Stimulated activated CD4-positive, alpha-beta T cell treated with anti-CD3 and anti-CD28 coated beads, TNF-alpha, amount 100 ng/mL, for 4 hours (primary cell): Measurements from ENCODE around the gene RAD50.
A peak's percentile ranks its signal among the peaks of the same experiment; 100 is the strongest.
"Not testable (repeated sequence)": the region's sequence is repeated elsewhere in the genome, so short reads cannot be mapped to it uniquely, and the experiment has no call there.

ENCODE experiments used
- DNase-seq, 3 experiments: peaks; one replicate each; pipeline ENCODE4 v3.0.0-alpha.2; 2020; ENCODE audit warnings: low read depth in 3 of 3

RAD50 gene

DNA sequence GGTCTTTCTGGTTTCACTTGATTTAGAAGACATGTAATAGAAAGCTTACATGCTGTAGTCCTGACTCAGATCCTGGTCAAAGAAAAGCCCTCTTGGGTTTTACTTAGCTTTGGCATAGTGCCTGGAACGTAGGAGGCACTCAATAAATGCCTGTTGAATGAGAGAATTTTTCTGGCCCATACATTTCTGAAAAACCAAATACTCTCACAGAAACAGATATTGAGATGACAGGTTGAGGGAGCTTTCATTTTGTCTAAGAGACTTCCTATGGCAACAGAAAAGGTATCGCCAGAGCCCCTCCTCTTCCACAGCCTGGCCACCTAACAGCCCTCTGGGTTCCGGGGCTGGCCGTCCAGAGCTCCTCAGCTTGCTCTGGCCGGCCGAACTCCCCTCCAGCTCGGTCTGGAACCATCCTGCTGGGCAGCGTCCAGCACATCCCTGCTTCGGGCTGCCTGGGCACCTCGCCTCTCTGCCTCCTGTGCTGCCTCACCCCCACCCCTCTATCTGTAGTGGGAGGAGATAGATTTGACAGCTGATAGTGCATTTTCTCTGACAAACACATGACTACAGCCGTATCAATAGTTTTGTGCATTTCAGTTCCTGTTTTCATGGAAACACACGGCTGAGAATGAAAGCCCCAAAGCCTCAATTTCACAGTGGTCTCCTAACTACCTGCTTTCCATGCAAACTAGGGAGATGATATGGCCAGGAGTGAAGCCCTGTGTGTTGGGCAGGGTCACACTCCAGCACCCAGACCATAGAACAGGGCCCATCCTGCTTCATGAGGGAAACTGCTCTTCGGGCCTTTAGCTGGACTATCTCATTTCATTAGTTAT lies 118.1 kb downstream of the RAD50 start:
- DNase-seq, result no peak

DNA sequence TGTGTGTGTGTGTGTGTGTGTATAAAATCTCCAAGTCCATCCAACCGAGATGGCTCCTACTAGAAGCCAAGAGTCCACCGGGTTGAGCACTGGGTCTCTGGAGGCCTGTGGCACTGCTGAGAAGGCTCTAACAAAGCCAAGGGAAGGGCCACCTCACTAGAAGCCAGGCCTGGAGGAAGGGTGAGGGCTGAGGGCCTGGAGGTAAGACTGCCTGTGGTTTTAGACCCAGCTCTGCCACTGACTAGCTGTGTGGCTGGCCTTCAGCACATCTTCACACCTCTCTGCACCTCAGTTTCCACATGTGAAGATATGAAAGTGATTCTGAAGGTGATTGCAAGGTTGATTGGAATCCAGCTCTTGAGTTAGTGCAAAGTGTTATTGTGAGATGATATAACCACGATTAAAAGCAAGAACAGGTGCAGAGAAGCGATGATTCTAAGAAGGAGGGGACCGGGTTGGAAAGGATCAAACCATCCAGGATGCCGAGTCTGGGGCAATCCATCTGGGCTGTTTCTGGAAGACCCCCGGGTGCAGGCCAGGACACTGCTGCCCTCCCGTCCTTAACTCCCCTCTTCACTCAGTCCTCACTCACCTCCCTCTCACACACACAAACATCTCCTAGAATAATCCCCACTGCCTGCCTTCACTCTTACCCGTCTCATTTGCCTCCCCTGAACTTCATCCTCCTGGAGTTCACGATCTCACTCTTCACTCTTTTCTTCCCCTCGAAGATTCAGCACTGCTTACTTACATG lies 119.3 kb downstream of the RAD50 start:
- DNase-seq, result no peak

DNA sequence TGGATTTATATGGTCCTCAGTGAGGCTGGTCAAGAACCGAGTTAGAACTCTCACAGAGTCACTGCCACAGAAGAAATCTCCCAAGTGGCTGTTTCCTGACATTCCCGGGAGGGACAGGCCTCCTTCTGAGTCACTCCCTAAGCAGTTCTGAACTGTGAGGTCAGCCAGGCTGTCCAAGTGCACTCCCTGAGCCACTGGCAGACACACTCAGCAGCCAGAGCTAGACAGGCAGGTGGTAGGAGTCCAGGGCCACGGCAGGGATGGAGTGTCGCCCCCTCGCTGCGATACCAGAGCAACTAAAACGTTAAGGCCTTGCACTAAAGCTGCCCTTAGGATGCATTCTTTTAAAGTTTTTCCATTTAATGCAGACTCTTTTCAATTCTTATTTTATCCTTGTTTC lies 120.4 kb downstream of the RAD50 start:
- DNase-seq, result no peak

DNA sequence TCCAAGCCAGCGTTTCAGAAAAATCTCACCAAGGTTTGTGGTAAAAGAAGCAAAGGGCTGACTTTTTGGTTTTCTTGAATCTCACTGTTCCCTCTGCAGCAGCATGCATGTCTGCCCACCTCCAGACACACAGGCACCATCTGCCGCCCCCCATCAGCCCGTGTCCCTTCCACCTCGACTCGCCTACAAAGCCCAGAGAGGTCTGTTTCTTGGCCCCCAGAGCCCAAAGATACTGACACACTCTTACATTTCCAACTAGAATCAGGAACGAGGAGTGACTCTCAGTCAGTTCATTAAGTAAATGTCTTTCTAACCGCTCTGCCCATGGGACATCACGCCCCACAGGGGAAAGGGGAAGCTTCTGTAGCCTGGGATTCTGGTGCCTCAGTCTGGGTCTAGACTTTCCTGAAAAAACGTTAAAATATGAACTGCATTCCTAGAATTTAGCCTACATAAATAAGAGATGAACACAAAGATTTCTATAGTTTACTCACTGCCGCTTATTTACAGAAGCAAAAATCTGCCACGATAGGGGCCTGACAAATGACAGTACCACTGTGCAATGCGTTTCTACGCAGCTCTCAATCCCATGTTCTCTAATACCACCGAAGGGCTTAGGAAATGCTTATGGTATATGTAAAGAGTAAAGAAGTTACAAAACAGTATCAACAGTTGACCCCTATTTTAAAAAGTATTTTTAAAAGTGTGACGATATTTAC lies 121.1 kb downstream of the RAD50 start:
- no peak for DNase-seq

DNA sequence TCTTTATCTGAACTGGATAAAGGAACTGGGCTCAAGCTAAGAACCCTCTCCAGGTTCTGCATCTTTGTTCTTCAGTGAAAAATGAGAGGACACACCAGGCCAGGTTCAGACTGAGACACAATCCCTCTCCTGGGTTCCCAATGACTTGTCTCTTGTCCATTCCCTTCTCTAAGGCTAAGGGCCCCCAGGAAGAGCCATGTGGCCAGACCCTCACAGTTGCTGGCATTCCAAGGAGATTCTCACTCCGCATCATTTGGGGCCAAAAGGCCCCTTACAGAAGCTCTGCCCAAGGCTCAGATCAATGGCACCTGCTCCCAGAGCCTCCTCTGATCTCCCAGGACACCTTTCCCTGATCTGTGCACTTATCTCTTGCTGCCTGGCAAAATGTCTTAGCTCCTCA lies 122.0 kb downstream of the RAD50 start:
- DNase-seq, result no peak

DNA sequence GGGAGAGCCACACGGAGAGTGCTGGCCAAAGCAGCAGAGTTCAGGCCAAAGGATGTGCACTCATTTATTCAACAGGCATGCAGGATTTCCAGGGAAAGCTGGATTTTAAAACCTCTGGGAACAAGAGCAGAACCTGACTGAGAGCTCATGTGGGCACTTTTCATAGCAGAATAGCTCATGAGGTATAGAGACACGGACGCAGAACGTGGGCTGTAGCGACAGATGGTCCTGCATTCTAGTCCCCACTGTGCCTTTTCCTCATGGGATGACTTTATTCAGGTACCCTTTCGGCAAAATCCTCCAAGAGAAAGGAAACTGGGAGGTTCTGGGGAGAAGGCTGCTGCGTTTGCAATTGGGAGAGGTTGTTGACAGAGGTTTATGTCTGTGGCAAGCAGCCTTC lies 122.4 kb downstream of the RAD50 start:
- no peak for DNase-seq

DNA sequence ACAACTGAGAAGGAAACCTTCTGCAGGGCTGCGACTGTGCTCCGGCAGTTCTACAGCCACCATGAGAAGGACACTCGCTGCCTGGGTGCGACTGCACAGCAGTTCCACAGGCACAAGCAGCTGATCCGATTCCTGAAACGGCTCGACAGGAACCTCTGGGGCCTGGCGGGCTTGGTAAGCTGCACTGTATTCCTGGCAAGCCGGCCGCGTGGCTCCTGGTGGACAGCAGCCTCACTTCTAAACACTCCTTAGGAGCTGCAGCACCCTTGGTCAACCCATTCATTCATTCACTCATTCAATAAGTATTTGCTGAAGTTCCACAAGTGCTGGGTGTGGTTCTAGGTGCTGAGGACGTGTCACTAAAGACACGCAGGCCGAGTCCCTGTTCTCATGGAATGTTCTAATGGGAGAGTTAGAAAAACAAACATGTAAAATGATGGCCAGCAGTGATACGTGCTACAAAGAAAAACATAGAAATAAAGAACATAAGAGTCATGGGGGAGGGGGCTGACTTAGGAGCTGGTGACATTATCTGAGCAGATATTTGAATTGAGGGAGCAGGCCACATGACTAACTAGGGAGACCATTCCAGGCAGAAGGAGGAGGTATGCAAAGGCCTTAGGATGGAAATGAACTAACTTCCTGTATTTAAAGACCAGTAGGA lies 123.1 kb downstream of the RAD50 start:
- DNase-seq, result no peak

DNA sequence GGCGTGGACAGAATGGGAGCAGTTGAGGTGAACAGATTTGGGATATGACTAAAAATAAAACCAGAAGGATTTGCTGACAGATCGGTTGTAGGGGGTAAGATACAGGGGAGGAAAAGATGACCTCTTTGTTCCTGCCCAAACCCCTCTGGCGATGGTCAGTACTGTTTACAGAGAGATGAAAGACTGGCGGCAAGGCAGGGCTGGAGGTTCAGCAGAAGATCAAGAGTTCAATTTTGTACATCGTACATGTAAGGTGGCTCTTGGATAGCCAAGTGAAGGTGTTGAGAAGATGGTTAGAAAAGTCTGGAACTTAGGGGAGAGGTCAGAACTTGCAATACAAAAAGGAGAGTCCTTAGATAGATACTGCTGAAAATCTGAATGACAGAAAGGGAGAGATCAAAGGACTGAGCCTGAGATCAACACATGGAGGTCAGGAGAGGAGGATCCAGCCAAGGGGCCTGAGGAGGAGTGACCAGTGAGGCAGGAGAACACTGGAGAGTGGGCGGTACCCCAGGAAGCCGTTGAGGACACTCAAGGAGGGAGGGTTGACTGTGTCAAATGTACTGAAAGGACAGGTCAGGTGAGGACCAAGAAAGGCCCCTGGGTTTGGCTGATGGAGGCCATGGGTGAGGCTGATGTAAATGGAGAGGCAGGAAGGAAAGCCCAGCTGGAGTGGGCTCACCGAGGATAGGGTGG lies 124.2 kb downstream of the RAD50 start:
- DNase-seq, result no peak

DNA sequence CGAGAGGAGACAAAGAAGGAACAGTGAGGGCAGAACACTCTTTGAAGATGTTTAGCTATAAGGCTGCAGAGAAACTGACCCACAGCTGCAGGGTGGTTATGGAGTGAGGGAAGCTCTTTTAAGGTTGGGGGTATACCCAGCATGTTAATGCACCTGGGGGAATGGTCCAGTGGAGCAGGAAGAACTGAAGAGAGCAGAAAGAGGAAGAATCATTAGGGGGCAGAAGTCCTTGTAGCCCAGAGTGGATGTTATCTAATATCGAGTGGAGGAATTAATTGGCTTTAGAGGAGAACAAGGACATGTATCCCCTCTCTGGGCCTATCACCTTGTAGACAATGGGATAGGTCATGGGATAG lies 124.7 kb downstream of the RAD50 start:
- no peak for DNase-seq

DNA sequence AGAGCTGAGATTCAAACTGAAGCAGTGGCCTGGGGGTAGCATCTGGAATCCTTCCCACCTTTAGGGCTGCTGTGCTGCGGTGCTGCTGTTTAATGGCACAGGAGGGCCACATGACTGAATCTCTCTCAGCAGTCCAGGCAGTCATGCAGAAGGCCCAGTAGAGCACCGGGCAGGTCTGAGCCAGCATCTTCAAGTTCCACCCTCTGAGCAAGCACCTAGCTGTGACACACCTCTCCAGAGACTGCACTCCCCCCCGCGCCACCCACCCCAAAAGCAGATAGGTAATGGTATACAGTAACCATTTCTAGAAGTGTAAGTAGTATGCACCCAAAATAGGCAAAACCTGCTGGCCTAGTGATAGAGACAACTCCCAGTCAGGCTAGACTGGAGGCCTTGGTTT lies 125.2 kb downstream of the RAD50 start:
- DNase-seq, result no peak

DNA sequence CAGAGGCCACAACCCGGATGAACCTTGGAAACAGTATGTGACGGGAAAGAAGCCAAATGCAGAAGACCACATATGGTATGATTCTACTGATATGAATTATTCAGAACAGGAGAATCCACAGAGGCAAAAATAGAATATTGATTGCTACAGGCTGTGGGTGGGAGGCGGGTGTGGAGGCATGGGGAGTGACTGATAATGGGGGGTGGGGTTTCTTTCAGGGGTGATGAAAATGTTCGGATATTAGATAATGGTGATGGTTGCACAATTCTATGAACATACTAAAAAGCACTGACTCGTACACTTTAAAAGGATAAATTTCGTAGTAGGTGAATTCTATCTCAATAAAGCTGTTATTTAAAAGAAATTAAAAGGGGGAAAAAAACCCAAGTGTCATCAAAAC lies 127.7 kb downstream of the RAD50 start:
- DNase-seq, result no peak

DNA sequence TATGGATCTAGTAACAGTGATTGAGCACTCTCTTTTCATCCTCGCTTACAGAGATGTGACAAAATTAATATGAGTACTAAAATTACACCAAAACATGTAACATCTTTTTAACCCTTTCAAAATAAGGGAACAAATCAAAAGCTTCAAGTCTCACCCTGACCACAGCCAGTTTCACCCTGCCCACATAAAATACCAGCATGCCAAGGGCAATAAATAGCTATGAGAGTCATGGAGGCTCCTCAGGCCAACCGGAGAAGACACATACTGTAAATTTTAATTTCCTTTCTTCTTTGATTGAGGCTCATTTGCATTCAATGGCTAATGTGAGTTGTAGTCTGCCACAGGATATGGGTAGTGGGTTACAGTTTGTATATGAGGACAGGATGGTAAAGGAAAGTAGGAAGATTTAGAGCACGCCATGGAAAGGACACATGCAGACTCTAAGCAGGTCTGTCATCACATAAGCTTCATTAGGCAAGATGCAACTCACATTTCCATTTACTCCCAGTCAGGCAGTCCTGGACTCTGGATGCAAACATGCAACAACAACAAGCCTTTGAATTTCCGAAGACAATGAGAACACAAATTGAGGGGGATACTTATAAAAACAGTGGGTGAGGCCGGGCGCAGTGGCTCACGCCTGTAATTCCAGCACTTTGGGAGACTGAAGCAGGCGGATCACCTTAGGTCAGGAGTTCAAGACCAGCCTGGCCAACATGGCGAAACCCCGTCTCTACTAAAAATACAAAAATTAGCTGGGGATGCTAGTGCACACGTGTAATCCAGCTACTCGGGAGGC lies 128.3 kb downstream of the RAD50 start:
- no peak for DNase-seq

DNA sequence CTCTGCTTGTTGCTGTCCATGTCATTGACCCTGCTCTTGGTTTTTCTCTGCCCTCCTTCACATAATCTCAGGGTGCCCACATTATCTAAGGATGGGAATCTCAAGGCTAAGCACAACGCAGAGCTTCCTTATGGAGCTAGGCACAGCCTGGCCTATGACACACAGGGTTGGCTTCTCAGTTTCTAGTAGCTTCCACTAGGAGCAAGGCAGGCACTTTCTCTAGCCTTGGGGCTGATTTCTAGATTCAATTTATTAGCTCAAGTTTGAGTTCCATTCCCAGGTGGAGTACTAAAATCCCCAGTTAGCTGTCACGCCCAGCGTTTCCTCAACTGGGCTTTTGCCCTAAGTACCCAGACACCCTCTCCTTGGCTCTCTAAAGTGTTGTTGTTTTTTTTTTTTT lies 129.4 kb downstream of the RAD50 start:
- no peak for DNase-seq

DNA sequence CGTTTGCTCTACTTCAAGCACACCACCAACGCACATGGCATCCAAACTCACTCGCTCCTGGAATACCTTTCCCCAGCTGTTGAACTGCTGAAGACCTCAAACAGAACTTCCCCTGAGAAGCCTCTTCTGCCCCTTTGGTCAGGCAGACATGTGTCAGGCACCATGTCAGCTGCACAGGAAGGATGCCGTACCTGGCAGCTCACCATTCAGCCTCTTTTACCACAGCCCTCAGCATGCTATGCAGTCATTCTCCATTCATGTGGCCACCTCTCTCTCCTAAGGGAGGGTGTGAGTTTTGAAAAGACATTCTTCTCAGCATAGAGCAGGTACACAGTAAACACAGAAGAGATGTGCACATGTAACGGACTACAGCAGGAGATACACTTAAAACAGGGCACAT lies 131.2 kb downstream of the RAD50 start:
- no peak for DNase-seq

DNA sequence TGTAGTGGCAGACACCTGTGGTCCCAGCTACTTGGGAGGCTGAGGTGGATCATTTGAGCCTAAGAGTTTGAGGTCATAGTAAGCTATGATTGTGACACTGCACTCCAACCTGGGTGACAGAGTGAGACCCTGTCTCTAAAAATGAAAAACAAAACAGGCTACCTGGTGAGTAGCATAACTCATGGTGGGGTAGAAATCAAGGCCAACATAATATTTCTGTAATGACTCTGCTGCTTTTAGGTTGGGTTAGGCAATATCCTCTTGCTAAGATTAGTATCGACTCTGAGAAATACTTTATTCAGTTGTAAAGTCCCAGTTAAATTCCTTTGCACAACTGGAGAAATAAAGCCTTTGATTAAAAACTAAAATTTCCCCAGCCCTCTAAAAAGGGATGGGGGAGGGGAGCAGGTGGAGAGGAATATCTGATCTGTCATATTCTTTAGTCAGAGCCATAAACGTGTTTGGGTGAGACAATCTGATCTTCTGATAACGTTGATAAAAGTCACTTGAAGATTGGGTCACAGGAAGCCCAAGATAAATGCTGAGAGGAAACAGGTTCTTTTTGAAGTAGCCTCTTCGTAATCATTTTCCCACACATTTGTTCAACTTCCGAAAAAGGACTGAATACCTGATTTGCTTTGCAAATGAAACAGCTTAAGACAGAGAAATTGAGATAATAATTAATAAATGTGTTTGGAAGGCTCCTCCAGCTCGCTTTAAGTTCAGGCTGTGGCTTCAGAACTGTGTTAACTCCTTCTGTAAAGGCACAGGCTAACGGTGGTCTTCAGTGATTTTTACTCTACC lies 132.0 kb downstream of the RAD50 start:
- DNase-seq, result peak in 1 of 3 experiments; percentile 24

DNA sequence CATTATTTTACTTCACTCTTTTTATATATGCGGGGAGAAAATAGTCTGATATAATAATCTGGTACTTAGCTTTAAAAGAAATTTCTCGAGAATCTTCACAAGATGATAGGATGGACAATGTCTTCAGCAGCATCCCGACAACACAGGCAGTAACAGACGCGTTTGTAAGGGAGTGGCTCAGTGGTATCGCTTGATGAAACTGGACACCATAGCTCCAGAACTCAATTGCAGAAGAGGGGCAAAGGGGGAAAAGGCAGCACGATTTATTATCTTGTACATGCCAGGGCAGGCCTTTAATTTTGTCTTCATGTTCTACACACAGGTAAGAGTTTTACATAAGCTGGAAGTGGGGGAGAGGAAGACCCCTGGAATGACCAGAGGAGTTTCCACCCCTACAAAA lies 132.7 kb downstream of the RAD50 start:
- DNase-seq, result no peak

DNA sequence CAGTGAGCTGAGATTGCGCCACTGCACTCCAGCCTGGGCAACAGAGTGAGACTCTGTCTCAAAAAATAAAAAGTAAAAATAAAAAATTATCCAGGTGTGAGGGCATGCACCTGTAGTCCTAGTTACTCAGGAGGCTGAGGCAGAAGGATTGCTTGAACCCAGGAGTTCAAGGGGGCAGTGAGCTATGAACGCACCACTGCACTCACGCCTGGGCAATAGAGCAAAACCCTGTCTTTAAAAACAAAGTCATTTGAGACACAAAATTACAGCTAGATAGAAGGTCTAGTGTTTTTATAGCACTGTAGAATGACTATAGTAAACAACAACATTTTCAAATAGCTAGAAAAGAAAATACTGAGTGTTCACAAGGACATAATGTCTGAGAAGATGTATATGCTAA lies 133.4 kb downstream of the RAD50 start:
- DNase-seq, result no peak

DNA sequence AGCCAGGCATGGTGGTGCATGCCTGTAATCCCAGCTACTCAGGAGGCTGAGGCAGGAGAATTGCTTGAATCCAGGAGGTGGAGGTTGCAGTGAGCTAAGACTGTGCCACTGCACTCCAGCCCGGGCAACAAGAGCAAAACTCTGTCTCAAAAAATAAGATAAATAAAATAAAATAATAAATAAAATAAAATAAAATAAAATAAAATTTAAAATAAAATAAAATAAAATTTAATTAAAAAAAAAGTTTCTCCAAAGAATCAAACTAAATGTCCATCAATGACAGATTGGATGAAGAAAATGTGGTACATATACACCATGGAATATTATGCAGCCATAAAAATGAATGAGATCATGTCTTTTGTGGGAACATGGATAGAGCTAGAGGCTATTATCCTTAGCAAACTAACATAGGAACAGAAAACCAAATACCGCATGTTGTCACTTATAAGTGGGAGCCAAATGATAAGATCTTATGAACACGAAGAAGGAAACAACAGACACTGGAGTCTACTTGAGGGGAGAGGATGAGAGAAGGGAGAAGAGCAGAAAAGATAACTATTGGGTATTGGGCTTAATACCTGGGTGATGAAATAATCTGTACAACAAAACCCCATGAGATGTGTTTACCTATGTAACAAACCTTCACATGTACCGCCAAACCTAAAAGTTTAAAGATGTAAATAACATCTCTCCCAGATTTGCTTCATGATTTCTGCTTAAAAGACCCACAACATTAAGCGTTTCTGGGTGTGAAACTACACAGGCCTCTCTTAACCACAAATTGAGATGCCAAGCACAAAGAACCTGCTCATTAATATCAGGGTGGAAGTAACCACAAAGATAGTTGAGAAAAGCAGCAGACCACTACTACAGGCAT lies 135.2 kb downstream of the RAD50 start:
- not testable (repeated sequence) for DNase-seq

DNA sequence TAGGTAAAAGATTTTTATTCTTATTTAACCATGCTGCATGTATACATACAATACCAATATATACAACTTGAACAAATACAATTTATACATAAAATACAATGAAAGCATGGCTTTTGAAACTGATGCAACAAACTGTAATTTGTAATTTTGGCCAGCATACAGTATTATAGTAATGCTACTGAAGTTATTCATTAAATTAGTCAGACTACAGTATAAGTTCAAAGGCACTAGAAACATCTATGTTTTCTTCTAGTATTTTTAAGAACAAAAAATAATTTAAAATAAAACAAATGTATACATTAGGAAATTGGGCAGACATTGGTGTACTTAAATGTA lies 135.8 kb downstream of the RAD50 start:
- no peak for DNase-seq
